HG03558 (cell line): ENCODE measurements around the gene EDC3.
A peak's percentile ranks its signal among the peaks of the same experiment; 100 is the strongest.

Experiments
- ATAC-seq: cut with Tn5 transposase; IDR thresholded peaks from one replicate; pipeline ENCODE4 v1.9.1; 2021; ENCODE audit warnings: moderate number of reproducible peaks; ENCODE audit not compliant: unreplicated experiment; ENCODE audit errors: extremely low read depth

Gene EDC3

GRCh38 chr15:74628949-74629348 is 66.9 kb downstream of the EDC3 start:
- no peak for ATAC-seq

GRCh38 chr15:74628199-74628598 is 67.6 kb downstream of the EDC3 start:
- ATAC-seq: no peak

DNA sequence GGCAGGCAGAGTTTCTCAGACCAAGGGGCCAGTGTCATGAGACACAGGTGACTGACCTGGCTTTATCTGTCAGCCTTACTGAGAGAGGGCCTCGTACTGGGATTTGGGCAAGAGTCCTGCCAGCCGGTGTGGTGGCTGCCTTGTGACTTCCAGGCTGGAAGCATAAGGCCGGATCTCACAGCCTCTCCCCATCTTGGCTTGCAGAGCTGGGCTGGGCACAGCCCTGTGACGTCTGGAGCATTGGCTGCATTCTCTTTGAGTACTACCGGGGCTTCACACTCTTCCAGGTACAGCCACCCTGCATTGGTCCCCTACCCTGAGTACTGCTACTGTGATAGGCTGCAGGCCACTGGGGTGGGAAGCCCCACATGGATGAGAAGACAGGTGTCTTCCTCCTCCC is 68.1 kb downstream of the EDC3 start:
- ATAC-seq: no peak

DNA sequence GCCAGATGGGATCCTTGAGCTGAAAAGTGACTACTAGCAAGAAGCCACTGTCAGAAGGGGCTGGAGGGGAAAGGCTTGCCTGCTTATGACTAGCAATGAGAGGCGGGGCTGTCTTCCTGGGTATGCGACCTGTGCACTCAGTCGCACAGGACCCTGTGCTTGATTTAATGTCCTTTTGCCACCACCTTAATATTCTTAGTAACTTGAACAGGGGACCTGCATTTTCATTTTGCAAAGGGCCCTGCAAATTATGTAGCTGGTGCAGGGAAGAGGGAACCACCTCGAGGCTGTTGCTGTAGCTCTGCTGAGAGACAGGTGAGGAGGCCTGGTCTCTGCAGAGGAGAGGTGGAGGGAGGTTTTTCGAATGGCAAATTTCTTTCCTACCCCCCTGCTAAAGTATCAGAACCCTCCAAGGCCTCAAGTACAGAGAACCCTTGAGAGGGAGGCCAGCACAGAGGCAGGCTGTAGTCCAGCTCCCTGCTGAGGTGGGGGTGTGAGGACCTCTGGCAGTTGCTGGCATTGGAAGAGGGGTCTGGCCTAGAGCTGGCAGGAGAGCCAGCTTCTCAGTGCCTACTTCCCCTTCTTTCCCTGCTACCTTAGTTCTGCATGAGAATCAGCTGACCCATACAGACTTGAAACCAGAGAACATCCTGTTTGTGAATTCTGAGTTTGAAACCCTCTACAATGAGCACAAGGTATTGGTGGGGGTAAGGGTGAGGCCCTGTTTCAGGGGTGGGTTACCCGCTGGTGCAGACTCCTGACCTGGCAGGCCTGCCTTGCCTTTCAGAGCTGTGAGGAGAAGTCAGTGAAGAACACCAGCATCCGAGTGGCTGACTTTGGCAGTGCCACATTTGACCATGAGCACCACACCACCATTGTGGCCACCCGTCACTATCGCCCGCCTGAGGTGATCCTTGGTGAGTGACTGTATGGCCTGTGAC is 68.8 kb downstream of the EDC3 start:
- ATAC-seq: no peak

GRCh38 chr15:74626336-74626735 is 69.5 kb downstream of the EDC3 start:
- no peak for ATAC-seq

GRCh38 chr15:74625693-74626092 is 70.1 kb downstream of the EDC3 start:
- no peak for ATAC-seq

DNA sequence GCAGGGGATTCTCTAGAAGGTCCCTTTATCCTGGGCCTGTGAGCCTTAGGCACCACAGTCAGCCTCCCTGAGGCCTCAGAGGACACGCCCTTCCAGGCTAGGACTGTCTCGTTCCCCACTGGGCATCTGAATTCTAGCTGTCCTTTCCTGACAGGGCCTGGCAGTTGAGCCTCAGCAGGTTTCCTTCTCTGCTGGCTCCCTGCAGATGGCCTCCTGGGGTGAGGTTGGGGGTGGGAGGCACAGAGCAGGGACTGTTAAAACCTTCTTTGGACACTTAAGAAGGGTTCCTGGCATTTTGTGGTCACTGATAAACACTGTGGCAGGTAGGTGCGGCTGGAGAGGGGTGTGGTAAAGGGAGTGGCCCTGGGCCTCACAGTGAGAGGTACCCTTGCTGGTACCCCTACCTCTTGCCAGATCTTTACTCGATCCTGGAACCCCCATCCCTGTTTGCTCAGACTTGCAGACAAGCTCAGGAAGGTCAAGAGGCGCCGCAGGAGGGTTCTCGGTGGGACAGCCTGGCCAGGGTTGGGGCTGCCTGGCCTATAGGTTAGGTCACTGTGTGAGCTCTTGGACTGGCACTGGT is 71.7 kb downstream of the EDC3 start:
- ATAC-seq: no peak

GRCh38 chr15:74622758-74623157 is 73.1 kb downstream of the EDC3 start:
- ATAC-seq: no peak

- ATAC-seq: no peak
These were observed 73.9 kb downstream of the EDC3 start for GRCh38 chr15:74621936-74622335.

DNA sequence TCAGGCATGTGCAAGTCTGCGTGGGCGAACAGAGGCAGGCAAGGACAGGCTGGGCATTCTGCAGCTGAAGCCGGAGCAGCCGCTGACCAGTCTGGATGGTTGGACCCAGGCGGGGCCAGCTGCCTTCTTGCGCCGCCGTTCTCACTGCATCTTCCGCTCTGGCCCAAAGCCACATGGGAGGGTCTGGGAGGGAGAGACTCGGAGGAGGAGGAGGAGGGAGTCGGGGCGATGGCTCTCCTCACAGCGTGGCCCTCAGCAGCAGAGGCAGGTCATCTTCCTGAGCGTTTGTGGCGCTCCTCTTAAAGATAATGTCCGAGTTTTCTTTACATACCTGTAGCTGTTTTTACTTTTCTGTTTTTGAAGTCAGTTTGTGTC is 74.3 kb downstream of the EDC3 start:
- no peak for ATAC-seq

DNA sequence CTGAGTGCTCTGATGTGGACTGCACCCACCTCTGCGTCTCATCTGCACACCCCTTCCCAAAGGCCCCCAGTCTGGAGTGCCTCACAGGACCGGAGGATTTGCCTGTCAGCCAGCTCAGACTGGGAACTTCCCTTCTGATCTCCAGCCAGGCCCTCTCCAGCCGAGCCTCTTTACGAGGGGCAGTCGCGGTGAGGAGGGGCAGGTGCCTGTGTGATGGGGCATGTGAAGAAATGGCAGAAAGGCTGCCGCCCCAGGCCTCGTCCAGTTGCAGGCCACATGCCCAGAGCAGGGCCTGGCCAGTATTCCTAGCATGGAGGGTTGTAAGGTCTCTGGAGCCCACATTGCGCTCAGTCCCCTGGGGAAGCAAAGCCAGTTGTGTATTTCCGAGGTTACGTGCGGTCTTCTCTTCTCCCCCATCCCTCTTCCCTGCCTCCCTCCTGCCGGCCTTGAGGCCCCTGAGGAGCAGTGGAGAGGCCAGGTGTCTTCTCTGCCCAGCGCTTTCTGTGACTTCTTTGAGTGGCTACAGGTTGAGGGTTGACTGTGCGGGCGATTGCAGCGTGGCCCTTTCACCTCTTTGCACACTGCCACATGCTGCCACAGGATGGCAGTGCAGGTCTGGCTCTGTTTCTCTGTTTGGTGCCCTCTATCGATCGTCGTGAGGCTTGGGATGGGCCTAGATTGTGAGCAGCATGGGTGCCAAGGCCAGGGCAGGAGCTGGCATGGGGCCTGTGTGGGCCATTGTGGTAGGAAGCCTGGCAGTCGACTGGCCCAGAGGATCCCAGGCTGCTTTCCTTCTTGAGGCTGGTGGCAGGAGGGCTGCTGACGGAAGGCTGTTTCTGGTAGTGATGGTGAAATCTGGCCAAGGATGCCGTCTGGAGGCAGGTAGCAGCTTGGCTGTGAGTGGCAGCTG is 74.9 kb downstream of the EDC3 start:
- ATAC-seq: no peak

- no peak for ATAC-seq
These were observed 75.7 kb downstream of the EDC3 start for GRCh38 chr15:74619916-74620635.

- ATAC-seq: no peak
These were observed 76.8 kb downstream of the EDC3 start for GRCh38 chr15:74618841-74619596.

DNA sequence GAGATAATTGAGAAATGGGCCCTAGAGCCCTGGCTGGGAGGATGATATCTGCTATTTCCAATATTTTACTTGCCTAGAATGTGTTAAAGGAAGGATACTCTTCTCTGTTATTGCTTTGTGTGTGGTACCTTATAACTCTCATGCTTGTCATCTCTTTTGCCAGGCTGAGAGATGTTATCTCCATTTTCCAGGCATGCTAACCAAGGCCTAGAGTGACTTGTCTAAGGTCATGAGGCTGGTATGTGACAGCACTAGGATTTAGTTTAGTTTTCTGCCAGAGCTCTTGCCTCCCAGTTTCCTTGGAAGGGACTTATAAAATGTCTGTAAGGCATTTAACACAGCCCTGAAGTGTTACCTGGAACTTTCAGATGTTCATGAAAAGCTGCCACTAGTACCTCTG is 78.8 kb downstream of the EDC3 start:
- ATAC-seq: no peak

DNA sequence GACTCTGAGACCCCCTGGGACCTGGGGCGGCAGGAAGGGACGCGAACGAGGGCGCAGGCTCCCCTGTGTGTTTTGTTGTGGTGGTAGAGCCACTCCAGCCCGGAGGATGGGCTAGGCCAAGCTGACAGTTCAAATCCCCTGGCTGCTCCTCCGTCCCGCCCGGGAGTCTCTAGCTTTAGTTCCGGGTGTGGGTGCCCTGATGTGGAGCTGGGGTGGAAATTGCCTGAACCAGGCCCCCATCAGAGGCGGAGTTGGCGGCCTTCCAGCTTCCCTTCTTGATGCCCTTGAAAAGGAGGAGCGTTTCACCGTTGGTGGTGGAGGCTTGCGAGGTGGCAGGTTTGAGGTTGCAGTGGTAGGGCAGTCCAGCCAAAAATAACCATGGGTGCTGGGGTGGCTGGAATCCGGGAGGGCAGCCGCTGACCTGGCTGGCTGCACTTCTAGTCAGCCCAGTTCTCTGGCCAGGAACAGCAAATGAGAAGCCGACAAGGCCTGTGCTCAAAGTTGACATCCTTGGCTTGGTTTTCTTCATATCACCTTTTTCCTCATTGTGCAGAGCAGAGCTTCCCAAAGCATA is 79.4 kb downstream of the EDC3 start:
- ATAC-seq: no peak

GRCh38 chr15:74615508-74616365 is 80.1 kb downstream of the EDC3 start, which contains the start of gene CLK3:
Gene CLK3 (plus strand): TSS chr15:74615836. CDS start chr15:74619197, 3,361 bp downstream.
- peak; percentile 40 for ATAC-seq

DNA sequence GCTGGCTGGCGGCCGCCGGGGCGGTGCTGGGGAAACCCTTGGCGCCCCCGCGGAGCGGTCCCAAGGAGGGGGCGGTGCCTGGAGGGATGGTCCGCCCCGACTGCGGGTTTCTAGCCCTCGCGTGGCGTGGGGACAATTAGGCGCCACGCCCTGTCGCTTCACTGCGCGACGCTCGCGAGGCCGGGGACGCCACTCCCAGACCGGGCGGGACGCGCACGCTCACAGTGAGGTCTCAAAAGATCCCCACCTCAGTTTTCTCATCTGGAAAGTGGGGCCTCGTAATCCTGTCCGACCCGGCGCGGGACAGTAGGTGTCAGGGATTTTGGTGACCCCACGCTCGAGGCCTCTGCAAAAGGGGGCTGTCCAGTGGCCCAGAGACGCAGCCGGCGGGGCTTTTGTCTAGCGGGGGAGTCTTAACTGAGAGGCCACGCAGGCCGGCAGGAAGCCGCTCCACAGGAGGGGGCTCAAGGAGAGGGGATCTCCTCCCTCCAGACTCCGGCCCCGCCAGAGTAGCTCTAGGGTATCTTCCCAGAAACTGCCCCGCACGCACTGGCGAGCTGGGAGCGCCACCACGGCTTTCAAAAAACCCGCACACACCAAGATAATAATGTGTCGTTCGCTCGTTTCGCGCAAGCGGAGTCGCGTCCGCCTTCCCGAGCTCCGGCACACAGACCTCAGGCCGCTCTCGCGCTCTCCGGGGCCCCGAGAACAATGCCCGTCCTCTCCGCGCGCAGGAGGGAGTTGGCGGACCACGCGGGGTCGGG is 80.9 kb downstream of the EDC3 start:
- no peak for ATAC-seq
